WTC11 (cell line): ENCODE measurements around the gene CASKIN2.

Experiments used
- ATF1 ChIP-seq: sonication (generic); formaldehyde crosslinking; IDR thresholded peaks from 2 replicates; pipeline ENCODE4 v1.8.1; 2023; ENCODE audit warnings: mild to moderate bottlenecking, moderate library complexity, missing genetic modification reagents
- CBFB ChIP-seq: sonication (generic); formaldehyde crosslinking; IDR thresholded peaks from 2 replicates; pipeline ENCODE4 v1.8.1; 2022; ENCODE audit warnings: mild to moderate bottlenecking, low read depth, missing genetic modification reagents
- ELF4 ChIP-seq: sonication (generic); formaldehyde crosslinking; IDR thresholded peaks from 2 replicates; pipeline ENCODE4 v1.8.1; 2022; ENCODE audit warnings: low read depth, mild to moderate bottlenecking, moderate library complexity, missing genetic modification reagents
- ESRRA ChIP-seq: sonication (generic); formaldehyde crosslinking; IDR thresholded peaks from 2 replicates; pipeline ENCODE4 v1.8.1; 2022; ENCODE audit warnings: mild to moderate bottlenecking, missing genetic modification reagents, borderline replicate concordance
- FOXK1 ChIP-seq: sonication (generic); formaldehyde crosslinking; IDR thresholded peaks from 2 replicates; pipeline ENCODE4 v1.8.0; 2022; ENCODE audit warnings: mild to moderate bottlenecking, moderate library complexity, missing genetic modification reagents
- SP1 ChIP-seq: sonication (generic); formaldehyde crosslinking; conservative IDR thresholded peaks from 2 replicates; pipeline ENCODE4 v1.8.1; 2022; ENCODE audit warnings: missing genetic modification reagents
- ZNF121 ChIP-seq: sonication (generic); formaldehyde crosslinking; IDR thresholded peaks from 2 replicates; pipeline ENCODE4 v1.8.0; 2023; ENCODE audit warnings: missing genetic modification reagents
- ZNF138 ChIP-seq: sonication (generic); formaldehyde crosslinking; conservative IDR thresholded peaks from 2 replicates; pipeline ENCODE4 v1.8.1; 2022; ENCODE audit warnings: mild to moderate bottlenecking, moderate library complexity, missing genetic modification reagents
- TF ChIP-seq, protein P1 (sequence below): fragments of 200-600 bp; IDR thresholded peaks from 2 replicates; pipeline ENCODE4 v1.8.0; 2022; ENCODE audit warnings: antibody characterized with exemption
- TF ChIP-seq, protein P2 (sequence below): sonication (generic); formaldehyde crosslinking; IDR thresholded peaks from 2 replicates; pipeline ENCODE4 v1.8.1; 2023; ENCODE audit warnings: mild to moderate bottlenecking, moderate library complexity, missing genetic modification reagents
- TF ChIP-seq, protein P3 (sequence below): sonication (generic); formaldehyde crosslinking; IDR thresholded peaks from 2 replicates; pipeline ENCODE4 v1.8.0; 2022; ENCODE audit warnings: mild to moderate bottlenecking, missing genetic modification reagents
- TF ChIP-seq, protein P4 (sequence below): sonication (generic); formaldehyde crosslinking; IDR thresholded peaks from 2 replicates; pipeline ENCODE4 v1.8.1; 2023; ENCODE audit warnings: mild to moderate bottlenecking, missing genetic modification reagents
- TF ChIP-seq, protein P5 (sequence below): sonication (generic); formaldehyde crosslinking; IDR thresholded peaks from 2 replicates; pipeline ENCODE4 v1.8.1; 2022; ENCODE audit warnings: low read depth, missing genetic modification reagents, borderline replicate concordance

DNA sequence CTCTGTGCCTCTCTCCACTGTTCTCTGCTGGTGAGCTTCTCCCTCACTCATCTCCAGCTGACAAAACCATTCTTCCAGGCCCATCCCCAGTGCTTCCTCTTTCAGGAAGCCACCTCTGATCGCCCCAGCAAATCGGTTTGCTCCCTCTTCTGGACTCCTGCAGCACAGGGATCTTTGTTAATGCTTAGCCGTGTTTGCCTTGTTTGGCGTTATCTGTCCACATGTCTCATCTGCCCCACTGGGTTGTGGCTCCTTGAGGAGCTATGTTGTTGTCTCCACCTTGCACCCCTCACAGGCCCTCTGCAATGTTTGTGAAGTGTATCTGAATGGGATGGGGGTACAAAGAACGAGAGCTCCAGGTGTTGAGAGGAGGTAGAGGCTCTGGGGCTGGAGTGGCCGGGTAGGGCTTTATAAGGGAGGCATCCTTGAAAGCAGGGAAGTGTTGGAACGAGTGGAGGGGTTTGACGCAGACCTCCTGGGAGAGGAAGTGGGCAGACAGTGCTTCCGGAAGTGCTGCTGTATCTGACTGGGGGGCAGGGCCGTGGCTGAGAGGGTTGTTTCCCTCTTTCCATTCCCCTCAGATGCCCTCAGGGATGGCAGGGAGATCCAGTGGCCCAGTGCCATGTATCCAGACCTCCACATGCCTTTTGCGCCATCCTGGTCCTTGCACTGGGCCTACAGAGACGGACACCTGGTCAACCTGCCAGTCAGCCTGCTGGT is 27.8 kb downstream of the CASKIN2 start:
- TF ChIP-seq, protein P1, sequence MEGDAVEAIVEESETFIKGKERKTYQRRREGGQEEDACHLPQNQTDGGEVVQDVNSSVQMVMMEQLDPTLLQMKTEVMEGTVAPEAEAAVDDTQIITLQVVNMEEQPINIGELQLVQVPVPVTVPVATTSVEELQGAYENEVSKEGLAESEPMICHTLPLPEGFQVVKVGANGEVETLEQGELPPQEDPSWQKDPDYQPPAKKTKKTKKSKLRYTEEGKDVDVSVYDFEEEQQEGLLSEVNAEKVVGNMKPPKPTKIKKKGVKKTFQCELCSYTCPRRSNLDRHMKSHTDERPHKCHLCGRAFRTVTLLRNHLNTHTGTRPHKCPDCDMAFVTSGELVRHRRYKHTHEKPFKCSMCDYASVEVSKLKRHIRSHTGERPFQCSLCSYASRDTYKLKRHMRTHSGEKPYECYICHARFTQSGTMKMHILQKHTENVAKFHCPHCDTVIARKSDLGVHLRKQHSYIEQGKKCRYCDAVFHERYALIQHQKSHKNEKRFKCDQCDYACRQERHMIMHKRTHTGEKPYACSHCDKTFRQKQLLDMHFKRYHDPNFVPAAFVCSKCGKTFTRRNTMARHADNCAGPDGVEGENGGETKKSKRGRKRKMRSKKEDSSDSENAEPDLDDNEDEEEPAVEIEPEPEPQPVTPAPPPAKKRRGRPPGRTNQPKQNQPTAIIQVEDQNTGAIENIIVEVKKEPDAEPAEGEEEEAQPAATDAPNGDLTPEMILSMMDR, result no peak
- TF ChIP-seq, protein P2, sequence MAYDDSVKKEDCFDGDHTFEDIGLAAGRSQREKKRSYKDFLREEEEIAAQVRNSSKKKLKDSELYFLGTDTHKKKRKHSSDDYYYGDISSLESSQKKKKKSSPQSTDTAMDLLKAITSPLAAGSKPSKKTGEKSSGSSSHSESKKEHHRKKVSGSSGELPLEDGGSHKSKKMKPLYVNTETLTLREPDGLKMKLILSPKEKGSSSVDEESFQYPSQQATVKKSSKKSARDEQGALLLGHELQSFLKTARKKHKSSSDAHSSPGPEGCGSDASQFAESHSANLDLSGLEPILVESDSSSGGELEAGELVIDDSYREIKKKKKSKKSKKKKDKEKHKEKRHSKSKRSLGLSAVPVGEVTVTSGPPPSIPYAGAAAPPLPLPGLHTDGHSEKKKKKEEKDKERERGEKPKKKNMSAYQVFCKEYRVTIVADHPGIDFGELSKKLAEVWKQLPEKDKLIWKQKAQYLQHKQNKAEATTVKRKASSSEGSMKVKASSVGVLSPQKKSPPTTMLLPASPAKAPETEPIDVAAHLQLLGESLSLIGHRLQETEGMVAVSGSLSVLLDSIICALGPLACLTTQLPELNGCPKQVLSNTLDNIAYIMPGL, result no peak
- TF ChIP-seq, protein P3, sequence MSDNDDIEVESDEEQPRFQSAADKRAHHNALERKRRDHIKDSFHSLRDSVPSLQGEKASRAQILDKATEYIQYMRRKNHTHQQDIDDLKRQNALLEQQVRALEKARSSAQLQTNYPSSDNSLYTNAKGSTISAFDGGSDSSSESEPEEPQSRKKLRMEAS (CRISPR knock-in tag), result no peak
- TF ChIP-seq, protein P4, sequence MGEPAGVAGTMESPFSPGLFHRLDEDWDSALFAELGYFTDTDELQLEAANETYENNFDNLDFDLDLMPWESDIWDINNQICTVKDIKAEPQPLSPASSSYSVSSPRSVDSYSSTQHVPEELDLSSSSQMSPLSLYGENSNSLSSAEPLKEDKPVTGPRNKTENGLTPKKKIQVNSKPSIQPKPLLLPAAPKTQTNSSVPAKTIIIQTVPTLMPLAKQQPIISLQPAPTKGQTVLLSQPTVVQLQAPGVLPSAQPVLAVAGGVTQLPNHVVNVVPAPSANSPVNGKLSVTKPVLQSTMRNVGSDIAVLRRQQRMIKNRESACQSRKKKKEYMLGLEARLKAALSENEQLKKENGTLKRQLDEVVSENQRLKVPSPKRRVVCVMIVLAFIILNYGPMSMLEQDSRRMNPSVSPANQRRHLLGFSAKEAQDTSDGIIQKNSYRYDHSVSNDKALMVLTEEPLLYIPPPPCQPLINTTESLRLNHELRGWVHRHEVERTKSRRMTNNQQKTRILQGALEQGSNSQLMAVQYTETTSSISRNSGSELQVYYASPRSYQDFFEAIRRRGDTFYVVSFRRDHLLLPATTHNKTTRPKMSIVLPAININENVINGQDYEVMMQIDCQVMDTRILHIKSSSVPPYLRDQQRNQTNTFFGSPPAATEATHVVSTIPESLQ (CRISPR knock-in tag), result no peak
- no peak for TF ChIP-seq SP1 (CRISPR knock-in tag)
- TF ChIP-seq ATF1 (CRISPR knock-in tag), result no peak
- TF ChIP-seq CBFB (CRISPR knock-in tag), result no peak
- TF ChIP-seq FOXK1 (CRISPR knock-in tag), result no peak
- TF ChIP-seq ESRRA, result no peak
- no peak for TF ChIP-seq ZNF121 (CRISPR knock-in tag)
- no peak for TF ChIP-seq ELF4 (CRISPR knock-in tag)
- TF ChIP-seq, protein P5, sequence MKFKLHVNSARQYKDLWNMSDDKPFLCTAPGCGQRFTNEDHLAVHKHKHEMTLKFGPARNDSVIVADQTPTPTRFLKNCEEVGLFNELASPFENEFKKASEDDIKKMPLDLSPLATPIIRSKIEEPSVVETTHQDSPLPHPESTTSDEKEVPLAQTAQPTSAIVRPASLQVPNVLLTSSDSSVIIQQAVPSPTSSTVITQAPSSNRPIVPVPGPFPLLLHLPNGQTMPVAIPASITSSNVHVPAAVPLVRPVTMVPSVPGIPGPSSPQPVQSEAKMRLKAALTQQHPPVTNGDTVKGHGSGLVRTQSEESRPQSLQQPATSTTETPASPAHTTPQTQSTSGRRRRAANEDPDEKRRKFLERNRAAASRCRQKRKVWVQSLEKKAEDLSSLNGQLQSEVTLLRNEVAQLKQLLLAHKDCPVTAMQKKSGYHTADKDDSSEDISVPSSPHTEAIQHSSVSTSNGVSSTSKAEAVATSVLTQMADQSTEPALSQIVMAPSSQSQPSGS (CRISPR knock-in tag), result no peak
- no peak for TF ChIP-seq ZNF138
